CD8-positive, alpha-beta memory T cell (primary cell): Measurements from ENCODE around the gene DHX30. TPM values are rescaled to one million over a fixed set of nuclear protein-coding genes. Genes with fewer than 3 reads are reported as not detected.
"Not testable (repeated sequence)": the region's sequence is repeated elsewhere in the genome, so short reads cannot be mapped to it uniquely, and the experiment has no call there.

ENCODE experiments used
- CTCF ChIA-PET: fragments of 350-600 bp; sonication (Branson Sonifier 250); formaldehyde crosslinking; loops from one replicate; lab custom pipeline; 2021; ENCODE audit warnings: antibody characterized with exemption; lab: Charles Lee
- POLR2A ChIA-PET: fragments of 350-600 bp; sonication (Branson Sonifier 250); formaldehyde crosslinking; loops from one replicate; lab custom pipeline; 2021; ENCODE audit warnings: antibody characterized with exemption; lab: Charles Lee
- DNase-seq, 5 donors: peaks; one replicate each; pipeline versions ENCODE4 v3.0.0 to v3.0.0-alpha.2; 2020 to 2022; ENCODE audit warnings: mixed read lengths in 1 of 5
- H3K27ac ChIP-seq: one replicate; pipeline ENCODE4 v1.7.0; 2013; ENCODE audit warnings: low read depth, mild to moderate bottlenecking, low read length, moderate library complexity
- H3K27me3 ChIP-seq: 2 replicates; pipeline ENCODE4 v1.7.0; 2013; ENCODE audit warnings: low read length, mild to moderate bottlenecking; ENCODE audit not compliant: insufficient read depth, poor library complexity, severe bottlenecking
- H3K36me3 ChIP-seq: 2 replicates; pipeline ENCODE4 v1.7.0; 2013; ENCODE audit warnings: mild to moderate bottlenecking, low read length, moderate library complexity; ENCODE audit not compliant: insufficient read depth
- H3K4me1 ChIP-seq: 2 replicates; pipeline ENCODE4 v1.7.0; 2013; ENCODE audit warnings: mild to moderate bottlenecking, low read length, moderate library complexity; ENCODE audit not compliant: insufficient read depth
- H3K4me3 ChIP-seq: 2 replicates; pipeline ENCODE4 v1.7.0; 2013; ENCODE audit warnings: mild to moderate bottlenecking, low read length
- H3K9me3 ChIP-seq: 2 replicates; pipeline ENCODE4 v1.7.0; 2013; ENCODE audit warnings: mild to moderate bottlenecking, low read length
- H3K27ac Mint-ChIP-seq, 8 donors: one replicate each; pipeline ENCODE4 v1.8.0; 2020 to 2021; ENCODE audit warnings: mixed read lengths in 8 of 8, mild to moderate bottlenecking in 6 of 8, inconsistent platforms in 3 of 8, moderate library complexity in 3 of 8
- H3K27me3 Mint-ChIP-seq, 2 donors: one replicate each; pipeline ENCODE4 v1.8.0; 2020 to 2021; ENCODE audit warnings: mixed read lengths in 2 of 2, mild to moderate bottlenecking in 1 of 2, moderate library complexity in 1 of 2
- H3K36me3 Mint-ChIP-seq, 3 donors: one replicate each; pipeline ENCODE4 v1.8.0; 2020 to 2021; ENCODE audit warnings: mixed read lengths in 3 of 3, inconsistent platforms in 1 of 3, mild to moderate bottlenecking in 1 of 3
- H3K4me1 Mint-ChIP-seq, 3 donors: one replicate each; pipeline ENCODE4 v1.8.0; 2020 to 2021; ENCODE audit warnings: mixed read lengths in 3 of 3, inconsistent platforms in 1 of 3, mild to moderate bottlenecking in 1 of 3
- H3K4me3 Mint-ChIP-seq, 7 donors: one replicate each; pipeline ENCODE4 v1.8.0; 2020 to 2021; ENCODE audit warnings: mixed read lengths in 7 of 7, mild to moderate bottlenecking in 6 of 7, moderate library complexity in 4 of 7, inconsistent platforms in 2 of 7
- H3K9me3 Mint-ChIP-seq, 5 donors: one replicate each; pipeline ENCODE4 v1.8.0; 2020 to 2022; ENCODE audit warnings: mixed read lengths in 5 of 5, mild to moderate bottlenecking in 3 of 5, moderate library complexity in 2 of 5, inconsistent platforms in 1 of 5
- polyA plus RNA-seq: library from polyadenylated mRNA; unstranded; fragments of 300-500 nt; fragmentation: Illumina TruSeq; gene quantifications from one replicate; pipeline ENCODE4 v1.2.3, GENCODE V29; 2021
- total RNA-seq, 2 experiments: library from RNA; stranded (reverse); gene quantifications; one replicate each; pipeline ENCODE4 v1.2.3, GENCODE V29; 2021

The DHX30 gene
- total and polyA plus RNA-seq, 3 experiments from 2014 or later, result 48.3 to 117 (median 117) TPM

DNA sequence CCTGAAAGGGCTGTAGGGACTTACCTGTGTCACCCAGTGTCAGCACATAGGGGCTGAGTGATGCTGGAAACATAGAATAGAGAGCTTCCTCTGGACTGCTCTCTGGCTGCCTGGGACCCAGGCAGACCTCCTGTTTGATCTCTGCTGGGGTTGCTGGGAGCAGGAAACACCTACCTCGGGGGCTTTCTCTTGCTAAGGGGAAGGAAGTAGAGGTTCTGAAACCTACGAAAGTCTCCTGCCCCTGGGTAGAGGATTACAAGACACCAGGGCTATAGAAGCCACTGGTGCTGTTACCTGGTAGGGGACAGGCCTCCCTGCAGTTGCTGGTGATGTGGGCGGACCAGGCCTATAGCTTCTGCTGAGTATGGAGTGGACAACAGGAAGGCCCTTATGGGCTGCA is 81.7 kb downstream of the DHX30 start:
- H3K4me1 ChIP-seq, result no peaks in the 10 kb centered on the region
- H3K27ac ChIP-seq, result no peak overlapping the region
- DNase-seq, result no peak
- peaks cover 3 to 5% (median 3%) of the 10 kb centered on the region in 3 donors for H3K4me1 Mint-ChIP-seq
- peaks cover 14 to 32% (median 16%) of the 10 kb centered on the region in 3 donors for H3K36me3 Mint-ChIP-seq
- H3K27ac Mint-ChIP-seq, result peak overlapping the region in 1 of 8 donors; percentile 18
- CTCF ChIA-PET, result no interaction called here
- no peak overlapping the region for H3K4me3 ChIP-seq
- H3K9me3 ChIP-seq, result no peaks in the 10 kb centered on the region
- H3K27me3 ChIP-seq, result no peaks in the 10 kb centered on the region
- H3K36me3 ChIP-seq, result no peaks in the 10 kb centered on the region
- H3K27me3 Mint-ChIP-seq, result no peaks in the 10 kb centered on the region
- H3K9me3 Mint-ChIP-seq, result peaks cover 0 to 2% (median 0%) of the 10 kb centered on the region in 5 donors
- no peak overlapping the region for H3K4me3 Mint-ChIP-seq
- POLR2A ChIA-PET, result no interaction called here

DNA sequence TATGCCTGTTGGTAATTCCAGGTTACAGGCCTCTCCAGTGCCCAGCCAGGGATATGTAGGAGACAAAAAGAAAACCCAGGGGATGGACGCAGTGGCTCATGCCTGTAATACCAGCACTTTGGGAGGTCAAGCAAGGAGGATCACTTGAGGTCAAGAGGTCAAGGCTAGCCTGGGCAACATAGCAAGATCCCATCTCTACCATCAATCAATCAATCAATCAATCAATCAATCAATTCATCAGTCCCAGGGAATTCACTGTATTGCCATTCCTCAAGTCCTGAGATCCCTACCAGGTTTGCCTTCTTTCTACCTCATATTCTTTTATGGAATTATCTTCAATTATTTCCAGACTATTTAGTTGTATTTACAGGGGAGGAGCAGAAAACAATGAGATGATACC is 82.2 kb downstream of the DHX30 start:
- Mint-ChIP-seq H3K36me3 (peaks cover 14 to 33% (median 16%) of the 10 kb centered on the region in 3 donors), H3K4me3 (no peak overlapping the region), H3K27ac (peak overlapping the region in 1 of 8 donors; percentile 21), H3K9me3 (peaks cover 0 to 2% (median 0%) of the 10 kb centered on the region in 5 donors), H3K4me1 (peaks cover 3 to 5% (median 3%) of the 10 kb centered on the region in 3 donors), H3K27me3 (no peaks in the 10 kb centered on the region)
- Histone ChIP-seq H3K27ac (no peak overlapping the region), H3K4me3 (no peak overlapping the region), H3K27me3 (no peaks in the 10 kb centered on the region), H3K9me3 (no peaks in the 10 kb centered on the region), H3K36me3 (no peaks in the 10 kb centered on the region), H3K4me1 (no peaks in the 10 kb centered on the region)
- DNase-seq, result no peak
- ChIA-PET CTCF (no interaction called here), POLR2A (no interaction called here)

DNA sequence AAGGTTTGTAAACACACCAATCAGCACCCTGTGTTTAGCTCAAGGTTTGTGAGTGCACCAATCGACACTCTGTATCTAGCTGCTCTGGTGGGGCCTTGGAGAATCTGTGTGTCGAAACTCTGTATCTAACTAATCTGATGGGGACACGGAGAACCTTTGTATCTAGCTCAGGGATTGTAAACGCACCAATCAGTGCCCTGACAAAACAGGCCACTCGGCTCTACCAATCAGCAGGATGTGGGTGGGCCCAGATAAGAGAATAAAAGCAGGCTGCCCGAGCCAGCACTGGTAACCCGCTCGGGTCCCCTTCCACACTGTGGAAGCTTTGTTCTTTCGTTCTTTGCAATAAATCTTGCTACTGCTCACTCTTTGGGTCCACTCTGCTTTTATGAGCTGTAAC is 85.1 kb downstream of the DHX30 start:
- H3K27me3 Mint-ChIP-seq, H3K27ac Mint-ChIP-seq, H3K9me3 Mint-ChIP-seq, H3K4me3 Mint-ChIP-seq, H3K27ac ChIP-seq, POLR2A ChIA-PET, H3K4me3 ChIP-seq, DNase-seq, CTCF ChIA-PET, H3K27me3 ChIP-seq, H3K36me3 ChIP-seq, H3K4me1 ChIP-seq, H3K9me3 ChIP-seq, H3K4me1 Mint-ChIP-seq: not testable (repeated sequence)
- H3K36me3 Mint-ChIP-seq, result peaks cover 16 to 60% (median 23%) of the 10 kb centered on the region in 3 donors

DNA sequence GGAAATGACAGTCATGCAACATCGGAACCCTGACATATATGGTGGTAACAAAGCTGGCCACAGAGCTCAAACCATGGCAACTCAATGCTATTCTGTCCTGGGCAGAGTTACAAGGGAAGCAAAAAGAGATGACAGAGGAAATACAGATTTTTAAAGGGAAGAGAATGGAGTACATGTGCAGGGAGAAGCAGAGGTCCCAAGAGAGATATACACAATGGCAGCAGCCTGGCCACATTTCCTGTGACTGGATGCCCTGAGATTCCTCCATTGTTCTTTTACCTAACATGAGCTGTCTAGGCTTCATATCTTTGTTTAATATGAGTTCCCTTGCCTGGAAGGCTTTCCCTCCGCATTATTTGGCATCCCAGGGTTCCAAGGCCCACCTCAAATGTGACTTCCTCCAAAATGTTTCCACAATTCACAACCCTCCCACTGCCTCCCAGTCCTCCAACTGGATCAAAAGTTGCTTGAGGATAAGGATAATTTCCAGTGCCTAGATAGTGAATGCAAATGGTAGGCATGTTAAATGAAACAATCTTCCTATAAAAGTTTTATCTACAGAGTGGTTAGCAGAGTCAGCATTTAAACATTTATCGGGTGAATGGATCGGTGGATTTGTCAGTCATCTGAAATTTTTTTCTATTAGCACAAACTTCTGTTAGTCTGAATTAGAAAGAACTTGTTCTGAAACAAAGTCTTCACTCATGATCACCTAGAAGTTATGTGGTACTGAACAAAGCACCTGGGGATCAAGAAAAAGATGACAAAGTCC is 86.2 kb downstream of the DHX30 start:
- Mint-ChIP-seq H3K4me1 (peaks cover 3 to 6% (median 5%) of the 10 kb centered on the region in 3 donors), H3K4me3 (no peak overlapping the region), H3K9me3 (peaks cover 0 to 2% (median 0%) of the 10 kb centered on the region in 5 donors), H3K36me3 (peaks cover 16 to 60% (median 21%) of the 10 kb centered on the region in 3 donors), H3K27me3 (no peaks in the 10 kb centered on the region), H3K27ac (peak overlapping the region in 1 of 8 donors; percentile 11)
- POLR2A ChIA-PET, result no interaction called here
- Histone ChIP-seq H3K9me3 (no peaks in the 10 kb centered on the region), H3K36me3 (peaks cover 6% of the 10 kb centered on the region), H3K4me3 (no peak overlapping the region), H3K4me1 (no peaks in the 10 kb centered on the region), H3K27ac (no peak overlapping the region), H3K27me3 (no peaks in the 10 kb centered on the region)
- CTCF ChIA-PET, result no interaction called here
- no peak for DNase-seq

DNA sequence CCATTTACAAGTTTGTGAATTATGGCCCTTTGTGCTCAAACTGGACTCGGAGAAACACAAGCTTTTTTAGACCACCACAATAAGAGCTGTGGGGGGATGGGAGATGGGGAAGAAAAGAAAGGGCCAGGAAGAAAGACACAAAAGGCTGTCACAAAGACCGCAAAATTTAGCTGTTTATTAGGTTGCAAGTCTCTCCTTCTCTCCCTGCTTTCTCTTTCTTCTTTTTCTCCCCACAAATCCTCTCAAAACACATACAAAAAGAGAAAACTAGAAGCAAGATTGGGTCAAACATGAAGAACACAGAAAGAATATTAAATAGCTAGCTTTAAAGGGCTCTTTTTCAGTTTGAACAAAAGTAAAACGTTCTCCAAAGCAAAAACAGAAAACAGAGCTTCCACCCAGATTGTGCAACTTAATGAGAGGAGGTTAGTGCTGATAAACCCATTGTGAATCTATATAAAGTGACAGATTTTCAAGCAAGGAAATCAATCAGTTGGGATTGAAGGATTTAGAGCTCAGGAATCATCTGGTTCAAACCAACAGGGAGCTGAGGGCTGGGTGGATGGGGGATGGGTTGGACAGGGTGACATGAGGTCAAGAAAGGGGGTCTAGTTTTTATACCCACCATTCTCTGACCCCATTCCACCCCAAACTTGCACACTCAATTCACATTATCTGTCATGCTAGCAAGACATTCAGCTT is 87.3 kb downstream of the DHX30 start:
- POLR2A ChIA-PET, result no interaction called here
- peaks cover 0 to 2% (median 0%) of the 10 kb centered on the region in 5 donors for H3K9me3 Mint-ChIP-seq
- Histone ChIP-seq H3K27ac (no peak overlapping the region), H3K4me1 (no peaks in the 10 kb centered on the region), H3K36me3 (peaks cover 6% of the 10 kb centered on the region), H3K27me3 (no peaks in the 10 kb centered on the region), H3K4me3 (no peak overlapping the region), H3K9me3 (no peaks in the 10 kb centered on the region)
- peaks cover 8 to 58% (median 15%) of the 10 kb centered on the region in 3 donors for H3K36me3 Mint-ChIP-seq
- H3K4me3 Mint-ChIP-seq, result no peak overlapping the region
- DNase-seq, result no peak
- CTCF ChIA-PET, result no interaction called here
- peaks cover 0 to 3% (median 2%) of the 10 kb centered on the region in 3 donors for H3K4me1 Mint-ChIP-seq
- H3K27me3 Mint-ChIP-seq, result no peaks in the 10 kb centered on the region
- H3K27ac Mint-ChIP-seq, result peak overlapping the region in 2 of 8 donors; percentile 42 to 68

DNA sequence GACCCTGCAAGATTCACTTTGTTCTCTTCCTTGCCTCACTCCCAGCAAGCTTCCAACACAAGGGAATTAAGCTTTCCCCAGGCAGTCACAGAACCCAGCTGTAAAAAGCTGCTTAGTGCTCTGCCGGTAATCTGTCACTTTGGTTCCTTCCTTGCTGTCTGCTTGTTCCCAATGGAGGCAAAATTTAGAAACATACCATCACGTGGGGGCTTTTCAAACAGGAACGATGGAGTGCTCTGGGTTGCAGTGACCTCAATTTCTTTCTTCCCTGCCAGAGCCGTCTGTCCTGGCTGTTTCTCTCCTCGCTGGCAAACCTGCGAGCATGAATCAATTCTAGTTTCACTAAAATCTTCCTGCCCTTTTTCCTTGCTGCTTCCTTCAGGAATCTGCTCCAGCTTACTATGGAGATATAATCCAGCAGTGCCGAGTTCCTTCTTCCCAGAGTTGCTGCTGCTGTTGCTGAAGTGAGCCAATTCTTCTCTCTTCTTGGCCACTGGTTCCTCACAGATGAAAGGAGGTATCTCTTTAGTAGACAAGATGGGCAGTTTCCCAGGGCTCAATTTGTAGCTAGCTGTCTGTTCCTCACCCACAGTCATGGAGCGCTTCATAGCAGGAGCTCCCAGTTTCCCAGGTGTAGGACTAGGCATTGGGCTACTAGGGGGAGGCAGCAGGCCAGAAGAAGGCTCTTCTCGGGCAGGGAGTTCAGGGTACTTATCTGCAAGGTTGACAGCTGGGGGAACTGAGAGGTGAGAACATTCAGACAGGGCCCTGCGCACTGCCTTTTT is 88.1 kb downstream of the DHX30 start:
- POLR2A ChIA-PET, result no interaction called here
- Mint-ChIP-seq H3K9me3 (peaks cover 0 to 2% (median 0%) of the 10 kb centered on the region in 5 donors), H3K27me3 (no peaks in the 10 kb centered on the region), H3K4me1 (peaks cover 0 to 3% (median 0%) of the 10 kb centered on the region in 3 donors), H3K36me3 (peaks cover 5 to 63% (median 18%) of the 10 kb centered on the region in 3 donors), H3K27ac (no peak overlapping the region), H3K4me3 (no peak overlapping the region)
- CTCF ChIA-PET, result no interaction called here
- Histone ChIP-seq H3K36me3 (peaks cover 6% of the 10 kb centered on the region), H3K4me1 (no peaks in the 10 kb centered on the region), H3K9me3 (no peaks in the 10 kb centered on the region), H3K27me3 (no peaks in the 10 kb centered on the region), H3K4me3 (no peak overlapping the region), H3K27ac (no peak overlapping the region)
- no peak for DNase-seq

DNA sequence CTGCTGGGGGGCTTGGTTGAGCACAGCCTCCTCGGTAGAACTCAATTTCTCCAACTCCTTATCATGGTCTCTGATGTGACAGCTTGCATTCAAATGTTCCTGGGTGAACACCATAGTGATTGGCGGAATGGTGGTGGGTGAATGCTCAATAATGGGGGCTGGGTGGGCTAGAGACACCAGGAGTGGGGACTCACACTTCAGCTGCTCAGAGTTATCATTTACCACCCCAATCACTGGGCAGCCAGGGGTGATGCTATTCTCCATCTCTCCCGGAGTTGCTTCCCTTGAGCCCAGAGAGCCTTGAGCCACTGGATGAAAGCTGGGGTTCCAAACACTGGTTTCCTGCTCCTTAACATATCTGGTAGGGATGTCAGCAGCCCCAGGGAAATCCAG is 88.7 kb downstream of the DHX30 start:
- CTCF ChIA-PET, result interaction anchor here (1.3 kb wide), 1 partner anchor 266 kb away, joined by 3 read pairs; no protein-coding TSS in a partner anchor
- H3K9me3 ChIP-seq, result no peaks in the 10 kb centered on the region
- peaks cover 6% of the 10 kb centered on the region for H3K36me3 ChIP-seq
- Mint-ChIP-seq H3K27ac (peak overlapping the region in 1 of 8 donors; percentile 38), H3K9me3 (peaks cover 0 to under 1% (median 0%) of the 10 kb centered on the region in 5 donors), H3K4me3 (no peak overlapping the region), H3K27me3 (no peaks in the 10 kb centered on the region), H3K36me3 (peaks cover 0 to 66% (median 15%) of the 10 kb centered on the region in 3 donors), H3K4me1 (peaks cover 0 to 3% (median 0%) of the 10 kb centered on the region in 3 donors)
- POLR2A ChIA-PET, result no interaction called here
- DNase-seq, result no peak
- H3K27ac ChIP-seq, result no peak overlapping the region
- H3K4me1 ChIP-seq, result no peaks in the 10 kb centered on the region
- H3K4me3 ChIP-seq, result no peak overlapping the region
- no peaks in the 10 kb centered on the region for H3K27me3 ChIP-seq
